ENCODE data around the gene MYCBP2.

MYCBP2 gene

DNA sequence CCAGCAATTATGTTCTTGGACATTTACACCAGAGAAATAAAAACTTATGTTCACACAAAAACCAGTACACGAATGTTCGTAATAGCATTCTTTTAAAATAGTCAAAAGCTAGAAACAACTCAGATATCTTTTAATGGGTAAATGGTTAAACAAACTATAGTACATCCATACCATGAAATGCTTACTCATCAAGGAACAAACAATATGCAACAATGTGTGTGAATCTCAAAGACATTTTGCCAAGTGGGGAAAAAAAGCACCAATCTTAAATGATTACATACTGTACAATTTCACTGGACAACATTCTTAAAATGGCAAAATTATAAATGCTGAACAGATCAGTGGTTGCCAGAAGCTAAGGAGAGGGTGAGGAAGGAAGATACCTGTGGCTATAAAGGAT, 36.6 kb downstream of the MYCBP2 start:
- TF ChIP-seq GATA3 (IDR thresholded peaks at IDR 0.05; ENCODE audit: low read depth, low read length) (no peak), GATA2 (IDR thresholded peaks at IDR 0.05; ENCODE audit: low read depth, low read length) (no peak)

DNA sequence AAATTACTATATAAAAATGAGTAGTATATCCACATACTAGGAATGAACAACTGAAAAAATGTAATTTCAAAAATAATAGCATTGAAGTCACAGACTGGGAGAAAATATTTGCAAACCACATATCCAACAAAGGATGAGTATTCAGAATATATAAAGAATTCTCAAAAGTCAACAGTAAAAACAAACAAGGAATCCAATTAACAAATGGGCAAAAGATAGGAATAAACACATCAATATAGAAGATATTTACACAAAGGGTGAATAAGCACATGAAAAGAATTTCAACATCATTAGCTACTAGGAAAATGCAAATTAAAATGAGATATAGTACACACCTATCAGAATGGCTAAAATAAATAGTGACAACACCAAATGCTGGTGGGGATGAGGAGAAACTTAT, 37.0 kb downstream of the MYCBP2 start:
- TF ChIP-seq GATA2 (IDR thresholded peaks at IDR 0.05; ENCODE audit: low read depth, low read length) (no peak), GATA3 (IDR thresholded peaks at IDR 0.05; ENCODE audit: low read depth, low read length) (no peak)

DNA sequence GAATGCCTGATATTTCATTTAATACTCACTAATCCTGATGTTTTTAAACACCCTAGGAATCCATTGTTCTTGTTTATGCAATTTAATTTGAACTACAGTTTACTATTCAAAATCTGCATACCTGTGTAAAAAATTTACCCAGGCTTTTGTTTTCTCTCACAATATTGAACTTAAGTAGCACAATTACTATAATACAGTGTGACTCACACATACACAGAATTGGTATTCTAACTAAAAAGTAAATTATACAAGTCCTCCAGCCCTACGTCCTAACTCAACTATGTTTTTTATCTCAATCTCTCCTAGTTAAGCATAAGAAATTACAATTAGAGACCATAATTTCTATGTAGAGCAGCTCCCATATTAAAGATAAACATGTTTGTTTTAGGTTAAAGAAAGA, 41.8 kb downstream of the MYCBP2 start:
- no peak for TF ChIP-seq GATA2 (IDR thresholded peaks at IDR 0.05; ENCODE audit: low read depth, low read length)
- TF ChIP-seq GATA3 (IDR thresholded peaks at IDR 0.05; ENCODE audit: low read depth, low read length), result no peak

DNA sequence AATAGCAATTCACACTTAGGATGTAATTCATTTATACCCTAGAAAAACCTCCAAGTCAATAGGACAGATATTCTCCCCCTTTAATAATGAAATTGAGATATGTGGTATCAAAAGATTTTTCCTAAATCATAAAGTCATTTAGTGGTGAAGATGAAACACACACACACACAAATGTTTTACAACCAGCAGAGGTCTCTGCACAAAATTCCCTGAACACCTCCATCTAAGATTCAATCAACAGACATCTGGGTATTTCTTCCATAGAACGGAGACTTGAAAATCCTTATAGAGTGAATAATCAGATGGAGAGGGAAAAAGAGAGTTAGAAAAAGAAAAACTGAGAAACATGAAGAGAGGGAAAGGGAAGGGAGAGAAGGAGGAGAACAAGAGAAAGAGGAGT, 52.8 kb downstream of the MYCBP2 start:
- TF ChIP-seq GATA3 (IDR thresholded peaks at IDR 0.05; ENCODE audit: low read depth, low read length) (no peak), GATA2 (IDR thresholded peaks at IDR 0.05; ENCODE audit: low read depth, low read length) (no peak)

DNA sequence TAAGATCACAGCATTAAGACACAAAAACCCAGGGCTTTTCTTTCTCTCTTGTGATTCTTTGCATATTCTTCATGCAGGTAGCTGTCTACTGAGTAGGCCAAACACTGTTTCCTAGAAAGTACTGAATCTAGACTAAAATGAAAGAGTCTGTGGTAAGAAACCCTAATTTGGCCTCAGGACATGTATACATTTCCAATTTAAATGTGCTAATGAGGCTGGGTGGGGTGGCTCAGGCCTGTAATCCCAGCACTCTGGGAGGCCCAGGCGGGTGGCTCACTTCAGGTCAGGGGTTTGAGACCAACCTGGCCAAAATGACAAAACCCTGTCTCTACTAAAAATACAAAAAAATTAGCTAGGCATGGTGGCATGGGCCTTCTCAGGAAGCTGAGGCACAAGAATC, 57.8 kb downstream of the MYCBP2 start:
- TF ChIP-seq GATA3 (IDR thresholded peaks at IDR 0.05; ENCODE audit: low read depth, low read length), result no peak
- no peak for TF ChIP-seq GATA2 (IDR thresholded peaks at IDR 0.05; ENCODE audit: low read depth, low read length)

DNA sequence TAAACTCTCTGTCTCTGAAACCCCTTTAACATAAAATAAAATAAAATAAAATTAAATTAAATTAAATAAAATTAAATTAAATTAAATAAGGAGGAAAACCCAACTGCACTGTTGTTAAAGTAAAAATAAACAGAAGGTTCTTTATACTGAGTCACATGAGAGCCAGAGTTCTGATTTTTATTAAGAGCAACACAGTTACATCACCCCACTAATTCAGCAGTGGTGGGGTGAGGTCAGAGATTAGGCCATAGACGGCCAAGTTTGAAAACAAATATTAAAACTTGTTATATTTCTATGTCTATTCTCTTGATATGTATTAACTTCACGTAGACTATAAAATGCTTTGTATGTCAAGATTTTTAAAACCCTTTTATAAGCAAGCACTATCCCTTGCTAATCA, 59.5 kb downstream of the MYCBP2 start:
- TF ChIP-seq GATA3 (IDR thresholded peaks at IDR 0.05; ENCODE audit: low read depth, low read length) (no peak), GATA2 (IDR thresholded peaks at IDR 0.05; ENCODE audit: low read depth, low read length) (no peak)

DNA sequence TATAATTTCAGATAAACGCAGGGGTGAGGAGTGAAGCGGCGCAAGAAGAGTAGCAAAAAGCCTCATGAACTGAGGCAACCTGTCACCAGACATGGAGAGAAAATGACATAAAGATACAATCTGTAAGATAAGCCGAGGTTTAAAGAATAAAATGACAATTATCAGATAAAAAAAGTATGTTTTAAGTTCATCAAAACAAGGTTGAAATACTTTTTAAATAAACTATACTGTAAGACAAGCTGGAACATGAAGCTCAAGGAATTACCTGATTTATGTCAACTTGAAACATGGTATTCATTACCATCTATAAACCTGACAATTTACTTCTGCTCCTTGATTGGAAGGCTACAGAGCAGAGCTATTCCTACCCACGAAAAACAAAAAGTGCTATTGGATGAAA, 61.6 kb downstream of the MYCBP2 start:
- TF ChIP-seq GATA2 (IDR thresholded peaks at IDR 0.05; ENCODE audit: low read depth, low read length) (no peak), GATA3 (IDR thresholded peaks at IDR 0.05; ENCODE audit: low read depth, low read length) (no peak)

DNA sequence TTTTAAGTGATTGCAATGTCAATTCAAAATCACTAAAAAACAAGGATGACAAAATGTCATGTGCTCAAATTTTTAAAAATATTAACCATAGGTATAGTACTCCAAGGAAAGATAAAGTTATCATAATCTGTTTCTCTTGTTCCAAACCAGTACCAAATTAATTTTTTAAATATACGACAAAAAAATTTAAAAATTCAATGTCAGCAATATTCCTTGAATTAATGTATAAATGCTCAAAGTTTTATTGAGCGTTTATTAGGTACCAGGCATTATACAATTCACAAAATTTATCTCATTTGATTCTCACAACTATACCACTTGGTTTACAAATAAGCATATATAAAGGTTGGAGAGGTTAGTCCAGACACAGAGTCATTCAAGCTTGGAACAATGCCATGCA, 64.7 kb downstream of the MYCBP2 start:
- TF ChIP-seq GATA2 (IDR thresholded peaks at IDR 0.05; ENCODE audit: low read depth, low read length) (no peak), GATA3 (IDR thresholded peaks at IDR 0.05; ENCODE audit: low read depth, low read length) (no peak)

DNA sequence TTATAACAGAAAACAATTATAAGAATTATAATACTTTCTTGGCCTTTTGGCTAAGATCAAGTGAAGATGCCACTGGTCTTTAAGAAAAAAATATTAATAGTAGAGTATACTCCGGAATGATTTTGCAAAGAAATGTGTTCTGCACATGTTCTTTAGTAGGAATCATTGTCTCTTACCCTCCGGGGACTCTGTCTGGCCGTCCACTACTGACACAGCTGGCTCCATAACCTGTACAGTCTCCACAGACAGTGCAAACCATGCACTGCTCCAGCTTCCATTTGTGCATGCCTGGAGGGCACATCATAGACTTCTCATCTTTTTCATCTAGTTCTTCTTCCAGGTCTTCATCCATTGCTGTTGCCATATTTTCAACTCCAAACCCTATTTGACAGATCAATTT, 75.9 kb downstream of the MYCBP2 start:
- TF ChIP-seq GATA2 (IDR thresholded peaks at IDR 0.05; ENCODE audit: low read depth, low read length), result no peak
- no peak for TF ChIP-seq GATA3 (IDR thresholded peaks at IDR 0.05; ENCODE audit: low read depth, low read length)

DNA sequence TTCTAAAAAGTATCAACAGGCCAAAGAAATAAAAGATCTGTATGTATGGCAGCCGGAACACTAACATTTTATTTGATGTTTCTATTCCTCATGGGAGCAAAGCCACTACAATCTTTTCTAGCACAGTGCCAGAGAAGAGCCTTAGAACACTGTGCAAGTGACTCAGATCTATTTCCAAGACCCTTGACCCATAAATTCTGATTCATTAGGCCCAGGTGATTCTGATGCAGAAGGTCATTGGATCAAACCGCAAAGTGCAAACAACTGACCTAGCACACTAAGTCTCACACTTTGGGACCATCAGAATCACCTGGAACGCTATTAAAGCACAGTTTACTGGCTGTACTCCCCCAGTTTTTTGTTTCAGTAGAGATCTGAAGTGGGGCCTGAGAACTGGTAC, 87.6 kb downstream of the MYCBP2 start:
- TF ChIP-seq GATA3 (IDR thresholded peaks at IDR 0.05; ENCODE audit: low read depth, low read length), result no peak
- no peak for TF ChIP-seq GATA2 (IDR thresholded peaks at IDR 0.05; ENCODE audit: low read depth, low read length)

DNA sequence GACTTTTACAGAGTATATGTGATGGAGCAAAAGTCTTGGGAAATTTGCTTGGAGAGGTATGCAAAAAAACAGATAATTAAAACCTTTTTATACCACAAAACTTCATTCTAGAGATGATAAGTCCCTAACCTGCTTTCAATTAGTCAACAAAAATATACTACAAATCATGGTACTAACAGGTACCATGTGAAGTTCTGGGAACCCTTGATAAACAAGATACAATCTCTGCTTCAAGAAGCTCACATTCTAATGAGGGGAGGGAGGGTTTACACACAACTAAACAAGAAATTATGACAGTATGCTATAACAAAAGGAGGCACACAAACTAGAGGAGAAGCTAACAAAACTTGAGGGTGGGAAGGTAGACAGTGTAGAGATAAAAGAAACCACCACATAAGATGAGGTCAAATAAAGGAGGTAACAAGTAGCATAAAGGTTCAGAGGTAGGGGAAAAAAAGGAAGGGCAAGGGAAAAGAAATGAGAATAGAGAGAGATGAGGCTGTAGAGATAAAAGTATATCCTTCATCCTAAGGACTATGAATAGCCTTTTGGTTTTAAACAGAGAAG, 91.4 kb downstream of the MYCBP2 start:
- TF ChIP-seq GATA2 (IDR thresholded peaks at IDR 0.05; ENCODE audit: low read depth, low read length) (no peak), GATA3 (IDR thresholded peaks at IDR 0.05; ENCODE audit: low read depth, low read length) (no peak)

DNA sequence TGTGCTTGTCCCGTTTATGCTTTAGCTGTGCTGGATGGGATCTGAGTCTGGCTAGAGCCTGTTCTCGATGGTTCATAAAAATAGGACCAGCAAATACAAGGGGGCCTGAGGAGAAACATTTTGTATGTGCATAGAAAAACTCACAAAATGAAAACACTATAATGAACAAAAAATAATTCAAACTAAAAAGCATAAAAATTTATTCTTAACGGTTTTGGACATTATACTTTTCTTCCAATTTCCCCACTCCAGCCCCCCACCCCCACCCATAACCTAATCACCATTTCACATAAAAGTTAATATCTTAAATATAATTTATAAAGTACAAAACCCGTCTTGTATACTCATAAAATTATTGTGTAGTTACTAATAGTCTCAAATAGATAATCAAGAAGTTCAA, 93.7 kb downstream of the MYCBP2 start:
- no peak for TF ChIP-seq GATA2 (IDR thresholded peaks at IDR 0.05; ENCODE audit: low read depth, low read length)
- no peak for TF ChIP-seq GATA3 (IDR thresholded peaks at IDR 0.05; ENCODE audit: low read depth, low read length)

DNA sequence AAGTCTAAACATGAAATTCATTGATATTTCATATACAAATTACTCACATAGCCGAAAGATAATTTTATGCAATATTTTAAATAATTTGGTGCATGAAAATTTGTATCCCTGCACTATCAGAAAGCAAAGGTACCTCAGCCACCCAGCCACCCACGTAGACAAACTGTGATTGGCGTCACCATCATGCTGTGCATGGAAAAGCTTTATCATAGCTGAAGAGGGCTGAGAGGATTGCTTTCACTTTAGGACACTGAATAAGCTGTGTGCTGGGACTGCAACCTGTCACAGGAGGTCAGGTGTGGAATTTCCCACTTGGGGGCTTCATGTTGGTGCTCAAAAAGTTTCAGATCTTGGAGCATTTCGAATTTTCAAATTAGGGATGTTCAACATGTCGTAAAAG, 96.3 kb downstream of the MYCBP2 start:
- TF ChIP-seq GATA2 (IDR thresholded peaks at IDR 0.05; ENCODE audit: low read depth, low read length) (no peak), GATA3 (IDR thresholded peaks at IDR 0.05; ENCODE audit: low read depth, low read length) (no peak)

DNA sequence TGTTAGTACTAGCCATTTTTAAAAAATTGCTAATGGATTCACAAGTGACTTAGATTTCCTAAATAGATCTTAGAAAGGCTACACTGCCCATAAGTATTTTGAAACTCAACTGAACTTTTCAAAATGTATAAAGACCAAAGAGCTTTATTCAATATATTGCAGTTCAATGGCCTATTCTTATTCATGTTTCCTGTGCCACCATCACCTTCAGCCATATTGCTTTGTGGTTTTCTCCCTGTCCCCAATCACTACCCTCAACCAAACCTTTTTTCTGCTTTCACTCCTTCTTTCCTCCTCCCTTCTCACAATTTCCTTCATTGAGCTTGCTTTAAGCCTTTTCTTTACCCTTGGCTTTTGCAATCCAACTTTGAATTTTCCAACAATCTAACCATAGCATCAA, 100.9 kb downstream of the MYCBP2 start:
- TF ChIP-seq GATA2 (IDR thresholded peaks at IDR 0.05; ENCODE audit: low read depth, low read length) (no peak), GATA3 (IDR thresholded peaks at IDR 0.05; ENCODE audit: low read depth, low read length) (no peak)

DNA sequence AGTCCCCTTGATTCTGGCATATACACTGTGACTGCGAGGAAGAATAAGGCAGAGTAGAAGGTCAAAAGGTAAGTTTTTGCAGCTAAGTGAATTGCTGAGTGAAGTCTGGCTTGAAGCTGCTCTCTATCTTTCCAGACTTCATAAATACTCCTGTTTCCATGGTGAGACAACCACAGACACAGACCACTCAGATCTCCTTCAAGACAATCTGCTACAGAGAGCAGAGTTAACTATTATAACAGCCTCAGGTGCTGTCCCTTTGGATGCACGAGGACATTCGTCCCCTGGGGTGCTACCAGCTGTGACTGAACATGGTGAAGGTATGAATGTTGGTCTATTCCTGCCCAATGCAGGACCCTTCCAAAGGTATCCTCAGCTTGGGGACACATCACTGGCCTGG, 104.0 kb downstream of the MYCBP2 start:
- TF ChIP-seq GATA2 (IDR thresholded peaks at IDR 0.05; ENCODE audit: low read depth, low read length) (no peak), GATA3 (IDR thresholded peaks at IDR 0.05; ENCODE audit: low read depth, low read length) (no peak)
